WTC11 (cell line): Measurements from ENCODE around the gene RGL1. TPM values are rescaled to one million over a fixed set of nuclear protein-coding genes. Genes with fewer than 3 reads are reported as not detected.

ENCODE experiments used
- ATAC-seq: fragments of 200-7000 bp; cut with Tn5 transposase; 2 replicates; pipeline ENCODE4 v1.10.0; 2021; ENCODE audit warnings: mild to moderate bottlenecking, moderate library complexity
- CTCF ChIA-PET: fragments of 300-600 bp; sonication (Branson Sonifier 250); formaldehyde crosslinking; loops from one replicate; lab custom pipeline; 2021; ENCODE audit warnings: antibody characterized with exemption; lab: Charles Lee
- POLR2A ChIA-PET: fragments of 350-600 bp; sonication (Branson Sonifier 250); formaldehyde crosslinking; loops from one replicate; lab custom pipeline; 2021; ENCODE audit warnings: antibody characterized with exemption; lab: Charles Lee
- DNase-seq: peaks from one replicate; pipeline ENCODE4 v3.0.0; 2021; ENCODE audit warnings: low spot score
- H3K27ac Mint-ChIP-seq: 2 replicates; pipeline ENCODE4 v1.8.0; 2021; ENCODE audit warnings: mixed read lengths
- H3K27me3 Mint-ChIP-seq: 2 replicates; pipeline ENCODE4 v1.8.0; 2021; ENCODE audit warnings: low read depth, mild to moderate bottlenecking, moderate library complexity, mixed read lengths
- H3K36me3 Mint-ChIP-seq: 2 replicates; pipeline ENCODE4 v1.8.0; 2021; ENCODE audit warnings: mixed read lengths
- H3K4me1 Mint-ChIP-seq: 2 replicates; pipeline ENCODE4 v1.8.0; 2022; ENCODE audit warnings: mixed read lengths
- H3K4me3 Mint-ChIP-seq: 2 replicates; pipeline ENCODE4 v1.8.0; 2021; ENCODE audit warnings: mild to moderate bottlenecking, moderate library complexity, mixed read lengths
- H3K9me3 Mint-ChIP-seq: 2 replicates; pipeline ENCODE4 v1.8.0; 2021; ENCODE audit warnings: mixed read lengths
- CBFB ChIP-seq: sonication (generic); formaldehyde crosslinking; IDR thresholded peaks from 2 replicates; pipeline ENCODE4 v1.8.1; 2022; ENCODE audit warnings: mild to moderate bottlenecking, low read depth, missing genetic modification reagents
- ETV6 ChIP-seq: sonication (generic); formaldehyde crosslinking; IDR thresholded peaks from 2 replicates; pipeline ENCODE4 v1.8.1; 2022; ENCODE audit warnings: mild to moderate bottlenecking, missing genetic modification reagents
- JAZF1 ChIP-seq: fragments of 250-450 bp; sonication (Bioruptor Pico); IDR thresholded peaks from 2 replicates; pipeline ENCODE4 v1.9.0; 2021; ENCODE audit warnings: moderate library complexity, mild to moderate bottlenecking, inconsistent platforms
- MLX ChIP-seq: sonication (generic); formaldehyde crosslinking; IDR thresholded peaks from 2 replicates; pipeline ENCODE4 v1.8.1; 2023; ENCODE audit warnings: mild to moderate bottlenecking, missing genetic modification reagents, moderate library complexity
- NR1H2 ChIP-seq: sonication (generic); formaldehyde crosslinking; IDR thresholded peaks from 2 replicates; pipeline ENCODE4 v1.9.0; 2021; ENCODE audit warnings: mild to moderate bottlenecking, moderate library complexity, missing genetic modification reagents
- SMAD3 ChIP-seq: sonication (generic); formaldehyde crosslinking; IDR thresholded peaks from 2 replicates; pipeline ENCODE4 v1.8.0; 2022; ENCODE audit warnings: missing genetic modification reagents, mild to moderate bottlenecking, borderline replicate concordance
- TEAD1 ChIP-seq: sonication (generic); formaldehyde crosslinking; IDR thresholded peaks from 2 replicates; pipeline ENCODE4 v1.8.0; 2022; ENCODE audit warnings: mild to moderate bottlenecking, missing genetic modification reagents
- ZNF219 ChIP-seq: sonication (generic); formaldehyde crosslinking; IDR thresholded peaks from 2 replicates; pipeline ENCODE4 v1.8.0; 2023; ENCODE audit warnings: missing genetic modification reagents, mild to moderate bottlenecking, borderline replicate concordance
- ZNF532 ChIP-seq: fragments of 250-450 bp; sonication (Bioruptor Pico); IDR thresholded peaks from 2 replicates; pipeline ENCODE4 v1.9.0; 2021; ENCODE audit warnings: mild to moderate bottlenecking, borderline replicate concordance
- total RNA-seq: library from RNA; stranded (reverse); gene quantifications from 3 replicates; pipeline ENCODE4 v1.2.3, GENCODE V29; 2021
- TF ChIP-seq, protein P1 (sequence below): sonication (generic); formaldehyde crosslinking; IDR thresholded peaks from 2 replicates; pipeline ENCODE4 v1.8.1; 2022; ENCODE audit warnings: mild to moderate bottlenecking, moderate library complexity, missing genetic modification reagents
- TF ChIP-seq, protein P2 (sequence below): sonication (generic); formaldehyde crosslinking; IDR thresholded peaks from 2 replicates; pipeline ENCODE4 v1.8.0; 2023; ENCODE audit warnings: mild to moderate bottlenecking, missing genetic modification reagents
- TF ChIP-seq, protein P3 (sequence below): sonication (generic); formaldehyde crosslinking; IDR thresholded peaks from 2 replicates; pipeline ENCODE4 v1.8.1; 2023; ENCODE audit warnings: mild to moderate bottlenecking, missing genetic modification reagents, borderline replicate concordance

RGL1 gene
- total RNA-seq, 1 experiment from 2014 or later = 1.5 TPM

GRCh38 chr1:183926983-183927382 lies 122.1 kb downstream of the RGL1 start (continued):
- TF ChIP-seq ZNF532 (CRISPR knock-in tag) (no peak), ZNF219 (CRISPR knock-in tag) (no peak), TEAD1 (CRISPR knock-in tag) (no peak), ETV6 (no peak), SMAD3 (no peak)
- TF ChIP-seq, protein P1, sequence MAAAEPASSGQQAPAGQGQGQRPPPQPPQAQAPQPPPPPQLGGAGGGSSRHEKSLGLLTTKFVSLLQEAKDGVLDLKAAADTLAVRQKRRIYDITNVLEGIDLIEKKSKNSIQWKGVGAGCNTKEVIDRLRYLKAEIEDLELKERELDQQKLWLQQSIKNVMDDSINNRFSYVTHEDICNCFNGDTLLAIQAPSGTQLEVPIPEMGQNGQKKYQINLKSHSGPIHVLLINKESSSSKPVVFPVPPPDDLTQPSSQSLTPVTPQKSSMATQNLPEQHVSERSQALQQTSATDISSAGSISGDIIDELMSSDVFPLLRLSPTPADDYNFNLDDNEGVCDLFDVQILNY (CRISPR knock-in tag) = no peak
- TF ChIP-seq, protein P2, sequence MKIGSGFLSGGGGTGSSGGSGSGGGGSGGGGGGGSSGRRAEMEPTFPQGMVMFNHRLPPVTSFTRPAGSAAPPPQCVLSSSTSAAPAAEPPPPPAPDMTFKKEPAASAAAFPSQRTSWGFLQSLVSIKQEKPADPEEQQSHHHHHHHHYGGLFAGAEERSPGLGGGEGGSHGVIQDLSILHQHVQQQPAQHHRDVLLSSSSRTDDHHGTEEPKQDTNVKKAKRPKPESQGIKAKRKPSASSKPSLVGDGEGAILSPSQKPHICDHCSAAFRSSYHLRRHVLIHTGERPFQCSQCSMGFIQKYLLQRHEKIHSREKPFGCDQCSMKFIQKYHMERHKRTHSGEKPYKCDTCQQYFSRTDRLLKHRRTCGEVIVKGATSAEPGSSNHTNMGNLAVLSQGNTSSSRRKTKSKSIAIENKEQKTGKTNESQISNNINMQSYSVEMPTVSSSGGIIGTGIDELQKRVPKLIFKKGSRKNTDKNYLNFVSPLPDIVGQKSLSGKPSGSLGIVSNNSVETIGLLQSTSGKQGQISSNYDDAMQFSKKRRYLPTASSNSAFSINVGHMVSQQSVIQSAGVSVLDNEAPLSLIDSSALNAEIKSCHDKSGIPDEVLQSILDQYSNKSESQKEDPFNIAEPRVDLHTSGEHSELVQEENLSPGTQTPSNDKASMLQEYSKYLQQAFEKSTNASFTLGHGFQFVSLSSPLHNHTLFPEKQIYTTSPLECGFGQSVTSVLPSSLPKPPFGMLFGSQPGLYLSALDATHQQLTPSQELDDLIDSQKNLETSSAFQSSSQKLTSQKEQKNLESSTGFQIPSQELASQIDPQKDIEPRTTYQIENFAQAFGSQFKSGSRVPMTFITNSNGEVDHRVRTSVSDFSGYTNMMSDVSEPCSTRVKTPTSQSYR (CRISPR knock-in tag) = no peak

GRCh38 chr1:183931646-183932271 lies 126.8 kb downstream of the RGL1 start:
- no peaks in the 10 kb centered on the region for H3K36me3 Mint-ChIP-seq
- ChIA-PET CTCF (interaction anchor here (1.1 to 1.3 kb wide), 2 partner anchors 10 to 16 kb away, joined by 5 to 6 read pairs; no protein-coding TSS in a partner anchor), POLR2A (interaction anchor here (0.7 kb wide), 1 partner anchor 46 kb away, joined by 3 read pairs; no protein-coding TSS in a partner anchor)
- DNase-seq (no peak), ATAC-seq (no peak)
- no peak overlapping the region for H3K4me3 Mint-ChIP-seq
- TF ChIP-seq ZNF532 (CRISPR knock-in tag) (no peak), CBFB (CRISPR knock-in tag) (no peak), NR1H2 (CRISPR knock-in tag) (no peak), JAZF1 (no peak), MLX (no peak)
- TF ChIP-seq, protein P3, sequence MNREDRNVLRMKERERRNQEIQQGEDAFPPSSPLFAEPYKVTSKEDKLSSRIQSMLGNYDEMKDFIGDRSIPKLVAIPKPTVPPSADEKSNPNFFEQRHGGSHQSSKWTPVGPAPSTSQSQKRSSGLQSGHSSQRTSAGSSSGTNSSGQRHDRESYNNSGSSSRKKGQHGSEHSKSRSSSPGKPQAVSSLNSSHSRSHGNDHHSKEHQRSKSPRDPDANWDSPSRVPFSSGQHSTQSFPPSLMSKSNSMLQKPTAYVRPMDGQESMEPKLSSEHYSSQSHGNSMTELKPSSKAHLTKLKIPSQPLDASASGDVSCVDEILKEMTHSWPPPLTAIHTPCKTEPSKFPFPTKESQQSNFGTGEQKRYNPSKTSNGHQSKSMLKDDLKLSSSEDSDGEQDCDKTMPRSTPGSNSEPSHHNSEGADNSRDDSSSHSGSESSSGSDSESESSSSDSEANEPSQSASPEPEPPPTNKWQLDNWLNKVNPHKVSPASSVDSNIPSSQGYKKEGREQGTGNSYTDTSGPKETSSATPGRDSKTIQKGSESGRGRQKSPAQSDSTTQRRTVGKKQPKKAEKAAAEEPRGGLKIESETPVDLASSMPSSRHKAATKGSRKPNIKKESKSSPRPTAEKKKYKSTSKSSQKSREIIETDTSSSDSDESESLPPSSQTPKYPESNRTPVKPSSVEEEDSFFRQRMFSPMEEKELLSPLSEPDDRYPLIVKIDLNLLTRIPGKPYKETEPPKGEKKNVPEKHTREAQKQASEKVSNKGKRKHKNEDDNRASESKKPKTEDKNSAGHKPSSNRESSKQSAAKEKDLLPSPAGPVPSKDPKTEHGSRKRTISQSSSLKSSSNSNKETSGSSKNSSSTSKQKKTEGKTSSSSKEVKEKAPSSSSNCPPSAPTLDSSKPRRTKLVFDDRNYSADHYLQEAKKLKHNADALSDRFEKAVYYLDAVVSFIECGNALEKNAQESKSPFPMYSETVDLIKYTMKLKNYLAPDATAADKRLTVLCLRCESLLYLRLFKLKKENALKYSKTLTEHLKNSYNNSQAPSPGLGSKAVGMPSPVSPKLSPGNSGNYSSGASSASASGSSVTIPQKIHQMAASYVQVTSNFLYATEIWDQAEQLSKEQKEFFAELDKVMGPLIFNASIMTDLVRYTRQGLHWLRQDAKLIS = no peak
- H3K9me3 Mint-ChIP-seq = no peaks in the 10 kb centered on the region
- H3K4me1 Mint-ChIP-seq = no peaks in the 10 kb centered on the region
- peaks cover 2% of the 10 kb centered on the region for H3K27me3 Mint-ChIP-seq
- no peak overlapping the region for H3K27ac Mint-ChIP-seq
